Loucy (cell line): ENCODE measurements around the gene KIF1B.
A peak's percentile ranks its signal among the peaks of the same experiment; 100 is the strongest.

Experiments
- H2AFZ ChIP-seq: fragments of 200-600 bp; sonication (generic); 2 replicates; pipeline ENCODE4 v1.6.0; 2016; ENCODE audit warnings: antibody characterized with exemption, mild to moderate bottlenecking, low read length, moderate library complexity
- H3F3A ChIP-seq: fragments of 200-600 bp; 2 replicates; pipeline ENCODE4 v1.6.0; 2016; ENCODE audit warnings: antibody characterized with exemption, low read depth, mild to moderate bottlenecking
- H3K27me3 ChIP-seq: fragments of 200-600 bp; sonication (generic); 2 replicates; pipeline ENCODE4 v1.6.1; 2014; ENCODE audit warnings: low read length, mild to moderate bottlenecking; ENCODE audit not compliant: insufficient read depth, poor library complexity, severe bottlenecking
- H3K36me3 ChIP-seq: fragments of 200-600 bp; sonication (generic); 2 replicates; pipeline ENCODE4 v1.6.1; 2016; ENCODE audit warnings: low read length; ENCODE audit not compliant: insufficient read depth
- H3K4me1 ChIP-seq: fragments of 200-600 bp; sonication (generic); 2 replicates; pipeline ENCODE4 v1.5.1; 2014; ENCODE audit warnings: low read length, mild to moderate bottlenecking; ENCODE audit not compliant: insufficient read depth, poor library complexity, severe bottlenecking
- H3K4me2 ChIP-seq: fragments of 200-600 bp; sonication (generic); 2 replicates; pipeline ENCODE4 v1.6.0; 2014; ENCODE audit warnings: antibody characterized with exemption, low read length, low read depth, mild to moderate bottlenecking; ENCODE audit not compliant: poor library complexity, severe bottlenecking
- H3K4me3 ChIP-seq: fragments of 200-600 bp; sonication (generic); 2 replicates; pipeline ENCODE4 v1.5.1; 2014; ENCODE audit warnings: low read length, mild to moderate bottlenecking, mixed read lengths; ENCODE audit not compliant: poor library complexity, severe bottlenecking
- H3K79me2 ChIP-seq: fragments of 200-600 bp; sonication (generic); 2 replicates; pipeline ENCODE4 v1.6.1; 2014; ENCODE audit warnings: low read length; ENCODE audit not compliant: insufficient read depth
- H3K9ac ChIP-seq: fragments of 200-600 bp; sonication (generic); 2 replicates; pipeline ENCODE4 v1.6.0; 2014; ENCODE audit warnings: mild to moderate bottlenecking, low read depth, low read length, moderate library complexity; ENCODE audit not compliant: poor library complexity, severe bottlenecking
- H3K9me2 ChIP-seq: fragments of 200-600 bp; sonication (generic); replicated peaks from 2 replicates; pipeline ENCODE4 v1.6.1; 2016; ENCODE audit warnings: low read depth, low read length, mixed read lengths
- H3K9me3 ChIP-seq: fragments of 200-600 bp; sonication (generic); 2 replicates; pipeline ENCODE4 v1.6.1; 2014; ENCODE audit warnings: mild to moderate bottlenecking, antibody characterized with exemption, low read length, low read depth; ENCODE audit not compliant: insufficient read depth
- H4K20me1 ChIP-seq: fragments of 200-600 bp; sonication (generic); 2 replicates; pipeline ENCODE4 v1.6.0; 2014; ENCODE audit warnings: antibody characterized with exemption, low read length, mild to moderate bottlenecking; ENCODE audit not compliant: insufficient read depth, poor library complexity, severe bottlenecking
- EZH2phosphoT487 ChIP-seq: fragments of 200-600 bp; IDR thresholded peaks from 2 replicates; pipeline ENCODE4 v1.6.1; 2018; ENCODE audit warnings: antibody characterized with exemption, mild to moderate bottlenecking, moderate library complexity, borderline replicate concordance
- TF ChIP-seq, protein P1 (sequence below): fragments of 200-600 bp; sonication (generic); conservative IDR thresholded peaks from 2 replicates; pipeline ENCODE4 v1.5.1; 2014; ENCODE audit warnings: mild to moderate bottlenecking, antibody characterized with exemption, low read length

The KIF1B gene

DNA sequence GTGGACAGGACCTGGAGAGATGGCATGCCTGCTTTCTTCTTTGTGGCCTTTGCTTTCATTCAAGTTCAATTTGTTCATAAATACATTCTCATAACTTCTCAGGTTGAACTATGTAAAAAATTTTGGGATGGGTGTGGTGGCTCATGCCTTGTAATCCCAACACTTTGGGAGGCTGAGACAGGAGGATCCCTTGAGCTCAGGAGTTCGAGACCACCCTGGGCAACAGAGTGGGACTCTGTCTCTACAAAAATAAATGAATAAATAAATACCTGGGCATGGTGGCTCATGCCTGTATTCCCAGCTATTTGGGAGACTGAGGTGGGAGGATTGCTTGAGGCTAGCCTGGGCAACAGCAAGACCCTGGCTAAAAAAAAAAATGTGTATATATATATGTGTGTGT lies 2.1 kb downstream of the KIF1B start:
- H4K20me1 ChIP-seq, result peaks cover 18% of the 10 kb centered on the region

DNA sequence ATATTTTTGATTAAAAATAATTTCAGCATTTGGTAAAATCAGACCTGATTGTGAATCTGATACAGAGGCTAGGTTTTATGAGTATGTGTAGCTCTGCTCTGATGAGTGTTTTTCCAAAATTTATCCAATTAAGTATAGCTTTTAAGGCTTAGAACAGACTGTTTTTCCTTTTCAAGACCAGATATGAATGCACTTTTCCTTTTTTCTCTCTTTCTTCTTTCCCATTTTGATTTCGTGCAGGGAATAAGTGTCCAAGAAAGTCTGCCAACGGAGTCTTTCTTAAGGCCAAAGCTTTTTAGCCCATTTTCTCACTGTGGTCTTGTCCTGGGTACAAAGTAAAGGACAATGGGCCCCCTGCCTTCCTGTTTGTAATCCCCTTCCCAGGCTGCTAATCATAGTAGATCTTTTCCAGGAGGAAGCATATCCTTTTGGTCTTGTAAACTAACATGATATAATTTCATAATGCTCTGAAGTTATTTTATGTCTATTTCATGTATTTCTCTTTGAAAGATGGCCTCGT lies 2.9 kb downstream of the KIF1B start:
- Histone ChIP-seq H3K9me3 (no peaks in the 10 kb centered on the region), H3K4me1 (peaks cover 40% of the 10 kb centered on the region), H3K4me3 (peak overlapping the region; percentile 37), H3F3A (peaks cover 3% of the 10 kb centered on the region; the same call in 1 of the 2 replicates), H3K9me2 (no peaks in the 10 kb centered on the region), H2AFZ (no peak overlapping the region), H3K27me3 (no peaks in the 10 kb centered on the region), H3K79me2 (peaks cover 57% of the 10 kb centered on the region), H3K36me3 (no peaks in the 10 kb centered on the region), H4K20me1 (peaks cover 18% of the 10 kb centered on the region), H3K4me2 (peak overlapping the region; percentile 99), H3K9ac (peak overlapping the region; percentile 37)
- TF ChIP-seq EZH2phosphoT487, result no peak
- TF ChIP-seq, protein P1, sequence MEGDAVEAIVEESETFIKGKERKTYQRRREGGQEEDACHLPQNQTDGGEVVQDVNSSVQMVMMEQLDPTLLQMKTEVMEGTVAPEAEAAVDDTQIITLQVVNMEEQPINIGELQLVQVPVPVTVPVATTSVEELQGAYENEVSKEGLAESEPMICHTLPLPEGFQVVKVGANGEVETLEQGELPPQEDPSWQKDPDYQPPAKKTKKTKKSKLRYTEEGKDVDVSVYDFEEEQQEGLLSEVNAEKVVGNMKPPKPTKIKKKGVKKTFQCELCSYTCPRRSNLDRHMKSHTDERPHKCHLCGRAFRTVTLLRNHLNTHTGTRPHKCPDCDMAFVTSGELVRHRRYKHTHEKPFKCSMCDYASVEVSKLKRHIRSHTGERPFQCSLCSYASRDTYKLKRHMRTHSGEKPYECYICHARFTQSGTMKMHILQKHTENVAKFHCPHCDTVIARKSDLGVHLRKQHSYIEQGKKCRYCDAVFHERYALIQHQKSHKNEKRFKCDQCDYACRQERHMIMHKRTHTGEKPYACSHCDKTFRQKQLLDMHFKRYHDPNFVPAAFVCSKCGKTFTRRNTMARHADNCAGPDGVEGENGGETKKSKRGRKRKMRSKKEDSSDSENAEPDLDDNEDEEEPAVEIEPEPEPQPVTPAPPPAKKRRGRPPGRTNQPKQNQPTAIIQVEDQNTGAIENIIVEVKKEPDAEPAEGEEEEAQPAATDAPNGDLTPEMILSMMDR, result no peak

More for the DNA sequence above, 2.1 kb downstream of the KIF1B start:
- Histone ChIP-seq H3K36me3 (no peaks in the 10 kb centered on the region), H3F3A (peaks cover 3% of the 10 kb centered on the region; the same call in 1 of the 2 replicates), H3K9me3 (no peaks in the 10 kb centered on the region), H3K4me3 (peak overlapping the region; percentile 100), H3K9ac (peak overlapping the region; percentile 96), H3K9me2 (no peaks in the 10 kb centered on the region), H3K4me2 (peak overlapping the region; percentile 99), H3K4me1 (peaks cover 40% of the 10 kb centered on the region), H3K79me2 (peaks cover 49% of the 10 kb centered on the region), H2AFZ (no peak overlapping the region), H3K27me3 (no peaks in the 10 kb centered on the region)
- no peak for TF ChIP-seq EZH2phosphoT487
- TF ChIP-seq, protein P1, result no peak

DNA sequence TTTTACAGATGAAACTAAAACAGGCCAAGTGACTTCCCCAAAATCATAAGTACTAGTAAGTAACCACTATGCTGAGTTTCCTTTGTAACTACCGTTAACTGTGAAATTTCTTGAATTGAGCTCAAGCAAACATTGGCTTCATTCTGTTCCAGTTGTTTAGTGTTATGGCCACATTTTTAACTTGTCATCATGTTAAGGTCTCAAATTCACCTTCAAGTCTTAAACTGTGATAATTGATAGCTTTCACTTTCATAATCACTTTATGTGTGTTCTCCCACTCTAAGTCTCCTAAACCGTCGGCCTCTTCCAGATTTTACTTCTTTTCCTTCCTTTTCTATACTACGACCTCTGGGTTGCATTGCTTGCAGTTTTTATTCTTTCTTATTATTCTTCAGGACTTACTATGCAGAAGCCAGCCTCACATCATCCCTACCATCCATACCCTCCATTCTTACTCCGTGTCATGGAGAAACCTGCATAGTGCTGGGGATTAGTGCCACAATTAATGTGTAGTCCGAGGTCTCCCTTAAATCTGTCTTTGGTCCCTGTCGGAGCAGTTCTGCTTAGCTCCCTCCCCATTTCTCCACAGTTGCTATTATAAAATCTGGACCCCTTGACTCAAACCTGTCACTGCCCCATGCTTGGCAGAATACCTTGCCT lies 5.8 kb downstream of the KIF1B start:
- Histone ChIP-seq H3K9me2 (no peaks in the 10 kb centered on the region), H3F3A (peaks cover 3% of the 10 kb centered on the region; the same call in 1 of the 2 replicates), H3K4me1 (peaks cover 32% of the 10 kb centered on the region), H3K9ac (no peak overlapping the region), H3K4me3 (no peak overlapping the region), H3K79me2 (peaks cover 55% of the 10 kb centered on the region), H3K36me3 (no peaks in the 10 kb centered on the region), H3K27me3 (no peaks in the 10 kb centered on the region), H3K4me2 (peak overlapping the region; percentile 48), H4K20me1 (peaks cover 18% of the 10 kb centered on the region), H2AFZ (no peak overlapping the region), H3K9me3 (no peaks in the 10 kb centered on the region)
- TF ChIP-seq EZH2phosphoT487, result no peak
- TF ChIP-seq, protein P1, result no peak
